ENCODE measurements around the gene RBMS1.
"Not testable (repeated sequence)": the region's sequence is repeated elsewhere in the genome, so short reads cannot be mapped to it uniquely, and the experiment has no call there.

Gene RBMS1

GRCh38 chr2:160501370-160501769 is 7.8 kb upstream of the RBMS1 start:
- DNase-seq (ENCODE audit: low spot score): no peak

GRCh38 chr2:160499865-160500264 is 6.3 kb upstream of the RBMS1 start:
- DNase-seq (ENCODE audit: low spot score): no peak

GRCh38 chr2:160498137-160498536 is 4.5 kb upstream of the RBMS1 start:
- no peak for DNase-seq (ENCODE audit: low spot score)

- DNase-seq (ENCODE audit: low spot score): no peak
Observed at GRCh38 chr2:160494201-160494644, 616 bp upstream of the RBMS1 start.

GRCh38 chr2:160492401-160493226 is 993 bp downstream of the RBMS1 start:
- no peak for DNase-seq (ENCODE audit: low spot score)

- DNase-seq (ENCODE audit: low spot score): no peak
Observed at GRCh38 chr2:160491911-160492371, 1.7 kb downstream of the RBMS1 start.

- no peak for DNase-seq (ENCODE audit: low spot score)
Observed at GRCh38 chr2:160490733-160491685, 2.6 kb downstream of the RBMS1 start.

GRCh38 chr2:160489111-160489510 is 4.5 kb downstream of the RBMS1 start:
- no peak for DNase-seq (ENCODE audit: low spot score)

GRCh38 chr2:160488289-160488688 is 5.3 kb downstream of the RBMS1 start:
- DNase-seq (ENCODE audit: low spot score): not testable (repeated sequence)

GRCh38 chr2:160486341-160486740 is 7.3 kb downstream of the RBMS1 start:
- no peak for DNase-seq (ENCODE audit: low spot score)

GRCh38 chr2:160484859-160485520 is 8.6 kb downstream of the RBMS1 start:
- DNase-seq (ENCODE audit: low spot score): no peak

GRCh38 chr2:160482673-160483072 is 10.9 kb downstream of the RBMS1 start:
- no peak for DNase-seq (ENCODE audit: low spot score)

GRCh38 chr2:160479269-160479668 is 14.3 kb downstream of the RBMS1 start:
- no peak for DNase-seq (ENCODE audit: low spot score)

- no peak for DNase-seq (ENCODE audit: low spot score)
Observed at GRCh38 chr2:160478660-160479059, 14.9 kb downstream of the RBMS1 start.

GRCh38 chr2:160477032-160477431 is 16.6 kb downstream of the RBMS1 start:
- DNase-seq (ENCODE audit: low spot score): no peak

GRCh38 chr2:160474891-160475787 is 18.5 kb downstream of the RBMS1 start:
- DNase-seq (ENCODE audit: low spot score): no peak

- DNase-seq (ENCODE audit: low spot score): no peak
Observed at GRCh38 chr2:160474319-160474645, 19.3 kb downstream of the RBMS1 start.

GRCh38 chr2:160473468-160474318 is 19.9 kb downstream of the RBMS1 start:
- DNase-seq (ENCODE audit: low spot score): no peak

- no peak for DNase-seq (ENCODE audit: low spot score)
Observed at GRCh38 chr2:160472839-160473251, 20.8 kb downstream of the RBMS1 start.

GRCh38 chr2:160471950-160472349 is 21.7 kb downstream of the RBMS1 start:
- DNase-seq (ENCODE audit: low spot score): no peak
